Measurements from ENCODE around the gene GSKIP. TPM values are rescaled to one million over a fixed set of nuclear protein-coding genes. Genes with fewer than 3 reads are reported as not detected.
A peak's percentile ranks its signal among the peaks of the same experiment; 100 is the strongest.
"Not testable (repeated sequence)": the region's sequence is repeated elsewhere in the genome, so short reads cannot be mapped to it uniquely, and the experiment has no call there.

GSKIP gene, protein sequence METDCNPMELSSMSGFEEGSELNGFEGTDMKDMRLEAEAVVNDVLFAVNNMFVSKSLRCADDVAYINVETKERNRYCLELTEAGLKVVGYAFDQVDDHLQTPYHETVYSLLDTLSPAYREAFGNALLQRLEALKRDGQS
- 8.8 and 16.9 TPM in 2 replicates for total RNA-seq (2014; rRNA removed; shearing (Covaris generic))

DNA sequence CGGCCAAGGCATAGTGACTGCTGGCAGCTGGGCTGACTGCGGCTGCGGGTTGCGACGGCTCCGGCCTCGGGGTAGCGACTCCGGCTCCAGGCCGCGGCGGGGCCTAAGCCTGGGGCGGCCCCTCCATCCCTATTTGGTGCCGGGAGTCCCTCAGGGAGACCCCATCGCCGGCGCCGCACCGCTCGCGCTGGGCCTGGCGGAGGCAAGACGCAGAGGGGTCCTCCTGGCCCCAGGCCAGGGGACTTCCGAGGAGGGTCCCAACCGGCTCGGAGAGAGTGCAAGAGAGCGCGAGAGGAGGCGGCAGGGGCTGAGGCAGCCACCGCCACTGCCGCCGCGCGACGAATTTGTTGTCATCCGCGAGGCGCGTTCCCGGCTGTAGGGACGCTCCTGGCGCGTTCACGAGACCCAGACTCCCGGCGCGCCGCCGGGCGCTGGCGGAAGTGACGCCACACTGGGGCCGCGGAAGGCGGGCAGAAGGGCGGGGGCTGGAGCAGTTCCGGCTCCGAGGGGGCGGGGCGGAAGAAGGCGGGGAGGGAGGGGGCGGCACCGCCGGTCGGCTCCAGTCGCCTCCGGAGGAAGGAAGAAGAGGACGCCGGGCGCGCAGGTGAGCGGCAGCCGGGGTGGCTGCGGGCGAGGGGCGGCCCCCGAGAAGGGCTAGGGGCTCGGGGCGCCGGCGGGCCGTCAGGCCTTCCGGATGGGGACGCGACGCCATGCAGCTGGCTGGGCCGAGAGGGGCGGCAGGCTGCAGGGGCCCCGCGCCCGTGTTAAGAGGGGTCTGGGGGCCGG is at the start of gene GSKIP, which contains the start of gene ATG2B:
Gene GSKIP (plus strand): TSS at position 562 of the 786 bp plus-strand sequence. CDS start 18,722 bp downstream, outside the sequence.
Gene ATG2B (minus strand): TSS at position 377 of the 786 bp plus-strand sequence. CDS start 365 bp downstream, at position 12.
- DNase-seq (ENCODE audit: low spot score): peak; percentile 87

DNA sequence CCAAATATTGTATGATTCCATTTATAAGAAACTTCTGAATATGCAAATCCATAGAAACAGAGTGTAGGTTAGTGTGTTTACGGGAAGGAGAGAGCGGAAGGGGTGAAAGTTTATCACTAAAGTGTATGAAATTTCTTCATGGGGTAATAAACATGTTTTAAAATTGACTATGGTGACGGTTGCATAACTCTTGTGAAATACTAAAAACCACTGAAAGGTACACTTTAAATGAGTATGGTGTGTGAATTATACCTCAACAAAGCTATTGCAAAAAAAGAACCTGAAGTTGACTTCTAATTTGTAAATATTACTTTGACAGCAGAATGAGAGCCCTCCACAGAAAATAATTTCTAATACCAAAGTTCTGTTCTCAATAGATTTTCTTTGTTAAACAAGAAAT is 47.2 kb upstream of the GSKIP start:
- no peak for DNase-seq (ENCODE audit: low spot score)

DNA sequence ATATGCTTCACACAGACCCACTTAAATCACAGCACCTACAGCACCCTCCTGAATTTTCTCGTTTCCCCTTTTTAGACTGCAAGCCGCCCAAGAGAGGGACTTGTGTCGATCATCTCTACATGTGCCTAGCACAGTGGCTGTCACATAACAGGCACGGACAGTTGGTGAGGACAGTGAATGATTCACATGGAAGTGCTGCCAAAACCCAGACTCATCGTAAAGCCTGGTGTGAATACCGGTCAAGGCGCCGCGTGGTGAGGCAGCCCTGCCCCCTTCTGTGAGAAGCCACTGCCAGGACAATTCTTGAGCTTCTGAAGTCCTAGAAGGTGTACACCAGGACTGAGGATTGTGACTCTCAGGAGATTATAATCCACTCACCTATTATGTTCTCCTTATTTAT is 44.5 kb upstream of the GSKIP start:
- DNase-seq (ENCODE audit: low spot score): no peak

DNA sequence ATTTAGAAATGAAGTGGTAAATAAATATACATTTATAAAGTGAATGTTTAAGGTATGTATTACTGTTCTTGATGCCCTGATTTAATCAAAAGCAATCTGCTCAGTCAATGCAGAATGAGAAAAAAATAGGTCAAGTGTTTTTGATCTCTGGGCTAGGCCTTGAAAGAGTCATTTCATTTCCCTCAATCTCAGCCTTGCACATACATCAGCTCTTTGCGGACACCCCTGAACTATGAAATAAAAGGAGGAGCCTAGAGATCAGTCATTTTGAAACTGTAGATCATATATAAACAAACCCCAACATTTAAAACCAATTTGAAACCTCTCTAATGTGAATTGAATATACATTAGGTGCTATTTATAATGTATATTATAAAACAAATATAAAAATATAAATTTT is 42.7 kb upstream of the GSKIP start:
- no peak for DNase-seq (ENCODE audit: low spot score)

DNA sequence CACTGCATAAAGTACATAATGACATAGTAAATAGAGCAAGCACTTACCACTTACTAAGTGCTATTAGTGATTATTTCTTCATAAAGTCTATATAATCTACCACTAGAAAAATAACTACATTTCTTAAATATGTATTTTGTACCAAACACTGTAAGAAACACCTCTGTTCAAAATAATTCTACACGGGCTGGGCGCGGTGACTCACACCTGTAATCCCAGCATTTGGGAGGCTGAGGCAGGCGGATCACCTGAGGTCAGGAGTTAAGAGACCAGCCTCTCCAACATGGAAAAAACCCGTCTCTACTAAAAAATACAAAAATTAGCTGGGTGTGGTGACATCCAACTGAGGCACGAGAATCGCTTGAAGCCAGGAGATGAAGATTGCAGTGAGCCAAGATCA is 39.1 kb upstream of the GSKIP start:
- no peak for DNase-seq (ENCODE audit: low spot score)

DNA sequence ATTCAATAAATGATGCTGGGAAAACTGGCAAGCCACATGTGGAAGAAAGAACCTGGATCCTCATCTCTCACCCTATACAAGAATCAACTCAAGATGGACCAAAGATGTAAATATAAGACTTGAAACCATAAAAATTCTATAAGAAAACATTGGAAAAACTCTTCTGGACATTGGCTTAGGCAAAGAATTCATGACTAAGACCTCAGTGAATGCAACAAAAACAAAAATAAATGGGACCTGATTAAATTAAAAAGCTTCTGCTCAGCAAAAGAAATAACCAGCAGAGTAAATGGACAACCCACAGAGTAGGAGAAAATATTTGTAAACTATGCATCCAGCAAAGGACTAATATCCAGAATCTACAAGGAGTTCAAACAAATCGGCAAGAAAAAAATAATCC is 24.8 kb upstream of the GSKIP start:
- no peak for DNase-seq (ENCODE audit: low spot score)

DNA sequence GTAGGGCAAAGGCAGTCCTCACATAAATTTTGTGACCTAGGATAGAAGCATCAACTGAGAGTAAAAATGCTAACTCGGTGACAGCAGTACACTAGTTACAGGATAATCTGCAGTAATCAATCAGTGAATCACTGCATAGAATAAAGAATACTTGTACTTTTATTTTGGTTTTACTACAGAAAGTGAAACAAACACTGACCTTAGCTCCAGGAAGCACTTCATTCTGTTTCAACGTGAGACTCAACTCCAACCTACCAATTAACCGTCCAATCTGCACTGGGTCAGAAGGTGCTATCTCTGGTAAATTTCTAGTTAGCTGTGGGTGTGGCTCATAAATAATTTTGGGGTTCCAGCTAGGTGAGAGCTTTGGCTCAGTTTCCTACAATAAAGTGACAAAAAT is 22.0 kb upstream of the GSKIP start:
- no peak for DNase-seq (ENCODE audit: low spot score)

DNA sequence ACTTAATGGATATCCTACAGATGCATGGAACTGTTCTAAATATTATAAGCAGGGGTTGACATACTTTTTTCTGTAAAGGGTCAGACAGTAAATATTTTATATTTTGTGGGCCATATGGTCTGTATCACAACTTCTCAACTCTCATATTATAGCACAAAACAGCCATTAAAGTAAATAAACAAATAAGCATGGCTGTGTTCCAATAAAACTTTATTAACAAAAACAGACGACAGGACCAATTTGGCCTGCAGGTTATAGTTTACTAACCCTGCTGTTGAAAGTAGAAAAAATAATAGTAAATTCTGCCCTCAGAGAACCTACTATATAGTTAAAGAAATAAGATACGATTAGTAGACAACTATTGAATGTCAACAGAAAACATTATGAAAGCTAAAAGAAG is 17.7 kb upstream of the GSKIP start:
- no peak for DNase-seq (ENCODE audit: low spot score)

DNA sequence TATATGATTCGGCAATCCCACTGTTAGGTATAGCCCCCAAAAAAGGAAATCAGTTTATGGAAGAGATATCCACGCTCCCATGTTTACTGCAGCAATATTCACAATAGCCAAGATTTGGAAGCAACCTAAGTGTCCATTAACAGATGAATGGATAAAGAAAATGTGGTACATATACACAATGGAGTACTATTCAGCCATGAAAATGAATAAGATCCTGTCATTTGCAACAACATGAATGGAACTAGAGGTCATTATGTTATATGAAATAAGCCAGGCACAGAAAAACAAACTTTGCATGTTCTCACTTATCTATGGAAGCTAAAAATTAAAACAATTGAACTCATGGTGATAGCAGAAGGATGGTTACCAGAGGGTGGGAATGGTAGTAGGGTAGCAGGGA is 15.4 kb upstream of the GSKIP start:
- not testable (repeated sequence) for DNase-seq (ENCODE audit: low spot score)

DNA sequence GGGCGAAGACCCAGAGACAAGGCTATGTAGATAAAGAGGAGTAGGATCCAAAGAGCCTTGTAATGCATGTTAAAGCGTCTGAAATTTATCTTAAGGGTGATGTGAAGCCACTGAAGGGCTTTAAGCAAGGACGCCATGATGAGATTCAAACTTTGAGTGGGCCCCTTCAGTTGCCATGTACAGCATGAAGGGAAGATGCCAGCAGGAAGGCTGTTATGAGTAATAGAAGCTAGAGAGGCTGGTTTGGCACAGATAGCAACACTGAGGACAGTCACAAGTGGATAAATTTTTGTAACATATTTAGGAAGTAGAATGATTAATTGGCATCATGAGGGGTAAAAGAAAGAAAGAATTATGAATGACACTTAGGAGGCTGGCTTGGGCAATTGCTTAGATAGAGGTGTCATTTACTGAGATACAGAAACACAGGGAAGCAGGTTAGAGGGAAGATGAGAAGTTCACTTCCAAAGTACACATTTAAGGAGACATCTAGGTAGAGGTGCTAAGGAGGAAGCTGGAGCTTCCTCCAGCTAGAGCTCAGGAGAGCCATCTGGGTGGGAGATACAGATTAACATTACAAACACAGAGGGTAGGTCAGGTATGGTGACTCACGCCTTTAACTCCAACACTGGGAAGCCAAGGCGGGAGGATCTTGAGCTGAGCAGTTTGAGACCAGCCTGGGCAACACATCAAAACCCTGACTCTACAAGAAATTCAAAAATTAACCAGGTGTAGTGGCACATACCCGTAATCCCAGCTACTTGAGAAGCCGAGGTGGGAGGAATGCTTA is 13.8 kb upstream of the GSKIP start:
- no peak for DNase-seq (ENCODE audit: low spot score)

DNA sequence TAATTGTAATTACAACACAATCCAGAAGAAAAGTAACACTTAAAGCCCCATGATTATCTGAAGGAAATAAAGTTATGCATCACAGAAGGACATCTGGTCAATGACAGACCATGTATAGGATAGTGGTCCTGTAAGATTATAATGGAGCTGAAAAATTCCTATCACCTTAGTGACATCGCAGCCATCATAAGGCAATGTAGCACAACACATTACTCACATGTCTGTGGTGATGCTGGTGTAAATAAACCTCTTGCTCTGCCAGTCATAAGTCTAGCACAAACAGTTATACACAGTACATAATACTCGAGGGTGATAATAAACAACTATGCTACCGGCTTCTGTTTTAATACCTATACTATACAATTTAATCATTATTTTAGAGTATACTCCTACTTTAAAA is 11.3 kb upstream of the GSKIP start:
- DNase-seq (ENCODE audit: low spot score): no peak

DNA sequence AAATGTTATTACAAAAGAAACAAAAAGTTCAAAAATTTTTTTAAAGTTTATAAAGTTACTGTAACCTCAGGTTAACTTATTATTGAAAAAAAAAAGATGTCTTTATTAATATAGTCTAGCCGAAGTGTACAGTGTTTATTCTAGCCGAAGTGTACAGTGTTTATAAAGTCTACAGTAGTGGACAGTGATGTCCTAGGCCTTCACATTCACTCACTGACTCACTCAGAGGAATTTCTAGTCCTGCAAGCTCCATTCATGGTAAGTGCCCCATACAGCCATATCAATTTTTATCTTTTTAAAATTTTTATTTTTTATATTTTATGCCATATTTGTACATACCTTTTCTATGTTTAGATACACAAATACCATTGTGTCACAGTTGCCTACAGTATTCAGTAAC is 10.6 kb upstream of the GSKIP start:
- no peak for DNase-seq (ENCODE audit: low spot score)

DNA sequence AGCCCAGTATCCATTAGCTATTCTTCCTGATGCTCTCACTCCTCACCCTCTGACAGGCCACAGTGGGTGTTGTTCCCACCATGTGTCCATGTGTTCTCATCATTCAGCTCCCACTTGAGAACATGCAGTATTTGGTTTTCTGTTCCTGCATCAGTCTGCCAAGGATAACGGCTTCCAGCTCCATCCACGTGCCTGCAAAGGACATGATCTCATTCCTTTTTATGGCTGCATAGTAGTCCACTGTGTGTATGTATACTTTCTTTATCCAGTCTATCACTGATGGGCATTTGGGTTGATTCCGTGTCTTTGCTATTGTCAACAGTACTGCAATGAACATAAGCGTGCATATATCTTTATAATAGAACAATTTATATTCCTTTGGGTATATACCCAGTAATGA is 9.1 kb upstream of the GSKIP start:
- DNase-seq (ENCODE audit: low spot score): no peak

DNA sequence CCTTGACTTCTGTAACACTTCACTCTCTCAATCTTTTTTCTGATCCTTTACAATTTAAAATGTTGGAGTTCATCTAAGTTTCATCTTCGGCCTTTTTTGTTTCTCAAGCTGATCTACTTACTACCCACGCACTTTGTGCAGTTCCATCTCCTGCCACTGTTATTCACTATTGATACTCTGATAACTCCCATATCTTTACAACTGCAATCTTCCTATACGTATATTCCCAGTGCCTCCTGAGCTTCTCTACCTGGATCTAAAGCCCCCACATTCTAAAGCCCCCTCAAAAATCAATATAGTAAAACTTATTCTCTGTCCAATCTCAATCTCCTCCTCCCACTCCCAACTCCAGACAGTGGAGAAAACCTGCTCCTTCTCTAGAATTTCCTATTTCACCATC is 6.1 kb upstream of the GSKIP start:
- no peak for DNase-seq (ENCODE audit: low spot score)

DNA sequence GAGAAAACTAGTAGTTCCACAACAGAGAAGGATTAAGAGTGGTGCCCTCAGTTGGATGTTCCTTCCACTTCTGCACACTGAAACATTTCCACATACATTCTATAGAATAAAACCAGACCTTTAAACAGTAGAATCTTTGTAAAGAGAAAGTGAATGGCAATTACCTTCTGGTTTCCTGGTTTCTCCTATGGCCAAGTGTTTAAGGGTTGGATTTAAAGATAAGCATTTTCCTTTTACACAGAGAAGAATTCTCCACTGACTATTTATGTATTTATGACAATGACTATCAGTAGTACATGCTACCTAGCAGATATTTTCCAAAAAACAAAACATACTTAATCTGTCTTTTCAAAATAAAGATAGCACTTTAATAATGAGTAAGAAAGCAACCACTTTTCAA is 3.4 kb upstream of the GSKIP start:
- DNase-seq (ENCODE audit: low spot score): no peak

DNA sequence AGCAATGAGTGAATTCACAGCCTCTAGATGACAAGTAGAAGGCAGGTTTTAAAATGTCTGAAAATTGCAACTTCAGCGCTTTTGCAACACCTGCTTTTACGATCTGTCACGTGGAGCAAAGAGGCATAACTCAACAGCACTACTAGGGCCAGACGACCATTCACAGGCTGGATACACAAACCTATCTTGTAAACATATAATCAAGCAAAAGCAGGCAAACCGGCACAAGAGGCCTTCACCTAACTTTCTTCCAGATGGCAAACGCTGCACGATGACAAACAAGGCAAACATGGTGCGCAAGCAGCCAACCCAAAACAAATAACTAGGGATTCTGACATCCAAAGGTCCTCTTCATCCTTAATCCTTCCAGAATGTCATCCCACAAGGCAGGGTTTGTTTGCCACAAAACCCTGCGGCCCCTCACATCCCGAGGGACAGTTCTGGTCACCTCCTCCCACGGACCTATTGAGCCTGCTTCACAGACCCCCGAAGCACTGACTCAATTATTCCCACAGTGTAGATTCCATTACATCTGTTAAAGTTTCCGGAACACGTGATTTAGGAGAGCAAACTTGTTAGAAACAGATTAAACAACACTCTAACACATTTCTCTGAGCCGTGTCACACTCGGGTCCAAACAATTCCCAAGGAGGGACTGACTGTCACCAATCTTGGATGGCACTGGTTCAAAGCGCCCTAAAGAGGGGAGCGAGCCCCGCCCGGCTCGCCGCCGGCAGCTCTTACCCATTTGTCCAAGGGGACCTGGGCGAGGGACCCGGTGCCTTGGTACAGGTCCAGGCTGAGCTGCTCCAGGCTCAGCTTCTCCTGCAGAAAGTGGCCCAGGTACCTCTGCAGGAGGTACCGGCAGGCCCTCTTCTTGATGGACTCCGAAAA is 1.0 kb upstream of the GSKIP start:
- peak; percentile 61 for DNase-seq (ENCODE audit: low spot score)

DNA sequence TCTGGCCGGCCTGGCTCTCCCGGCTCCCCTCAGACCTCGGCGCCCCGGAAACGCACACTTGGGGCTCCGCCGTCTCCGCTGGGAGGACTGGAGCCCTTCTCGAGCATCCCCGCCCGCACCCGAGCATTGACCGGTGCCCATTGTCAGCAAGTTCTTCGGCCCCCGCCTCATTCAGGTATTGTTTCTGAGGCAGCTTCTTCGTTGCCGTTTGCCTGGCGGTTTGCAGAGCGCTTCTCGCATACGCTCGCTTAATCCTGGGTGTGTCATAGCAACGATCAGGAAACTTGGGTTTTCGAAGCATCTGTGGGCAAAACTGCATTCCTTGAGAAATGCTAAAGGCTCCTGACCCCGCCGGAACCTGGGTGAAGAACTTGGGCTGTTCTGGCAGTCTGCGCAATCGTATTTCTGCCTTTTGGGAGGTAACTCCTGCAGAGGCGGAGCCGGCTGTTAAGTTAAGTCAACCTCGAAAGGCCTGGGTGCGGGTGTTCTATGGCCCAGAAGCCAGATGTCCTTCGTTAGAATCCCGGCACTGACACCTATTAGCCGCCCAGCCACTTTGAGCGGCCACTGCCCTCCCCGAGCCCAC is 518 bp downstream of the GSKIP start:
- peak; percentile 52 for DNase-seq (ENCODE audit: low spot score)

DNA sequence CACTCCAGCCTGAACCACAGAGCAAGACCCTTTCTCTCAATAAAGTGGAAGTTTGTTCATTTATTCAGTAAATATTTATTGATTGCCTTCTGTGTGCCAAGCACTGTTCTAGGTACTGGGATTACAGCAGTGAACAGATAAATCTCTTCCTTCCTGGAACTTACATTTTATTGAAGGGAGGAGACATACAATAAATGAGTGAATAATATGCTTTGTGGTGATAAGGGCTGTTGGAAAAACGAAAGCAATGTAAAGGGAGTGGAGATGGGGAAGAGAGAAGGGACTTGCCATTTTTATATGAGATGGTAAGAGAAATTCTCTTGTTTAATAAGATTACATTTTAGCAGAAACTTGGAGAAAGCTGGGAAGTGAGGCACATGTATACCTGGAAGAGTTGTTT is 1.6 kb downstream of the GSKIP start:
- DNase-seq (ENCODE audit: low spot score): no peak

DNA sequence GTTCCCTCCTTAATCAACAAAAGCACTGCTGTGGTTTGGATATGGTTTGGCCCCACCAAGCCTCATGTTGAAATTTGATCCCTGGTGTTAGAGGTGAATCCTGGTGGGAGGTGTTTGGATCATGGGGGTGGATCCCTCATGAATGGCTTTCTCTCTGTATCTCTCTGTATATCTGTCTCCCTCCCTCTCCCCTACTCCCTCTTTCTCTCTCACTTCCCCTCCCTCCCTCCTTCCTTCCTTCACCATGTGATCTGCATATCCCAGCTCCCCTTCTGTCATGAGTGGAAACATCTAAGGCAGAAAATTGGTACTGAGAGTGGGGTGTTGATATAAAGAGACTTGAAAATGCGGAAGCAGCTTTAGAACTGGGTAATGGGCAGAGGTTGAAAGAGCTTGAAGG is 5.2 kb downstream of the GSKIP start:
- no peak for DNase-seq (ENCODE audit: low spot score)

DNA sequence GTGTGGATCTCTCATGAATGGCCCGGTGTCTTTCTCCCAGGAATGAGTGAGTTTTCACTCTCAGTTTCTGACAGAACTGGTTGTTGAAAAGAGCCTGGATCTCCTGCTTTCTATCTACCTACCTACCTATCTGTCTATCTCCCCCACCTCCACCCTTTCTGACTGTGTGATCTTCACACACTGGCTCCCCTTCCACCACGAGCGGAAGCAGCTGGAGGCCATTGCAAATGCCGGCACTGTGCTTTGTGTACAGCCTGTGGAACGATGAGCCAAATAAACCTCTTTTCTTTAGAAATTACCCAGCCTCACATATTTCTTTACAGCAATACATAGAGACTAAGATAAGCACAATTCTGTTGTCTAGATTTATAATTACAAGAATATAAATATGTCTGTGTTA is 7.2 kb downstream of the GSKIP start:
- DNase-seq (ENCODE audit: low spot score): no peak

DNA sequence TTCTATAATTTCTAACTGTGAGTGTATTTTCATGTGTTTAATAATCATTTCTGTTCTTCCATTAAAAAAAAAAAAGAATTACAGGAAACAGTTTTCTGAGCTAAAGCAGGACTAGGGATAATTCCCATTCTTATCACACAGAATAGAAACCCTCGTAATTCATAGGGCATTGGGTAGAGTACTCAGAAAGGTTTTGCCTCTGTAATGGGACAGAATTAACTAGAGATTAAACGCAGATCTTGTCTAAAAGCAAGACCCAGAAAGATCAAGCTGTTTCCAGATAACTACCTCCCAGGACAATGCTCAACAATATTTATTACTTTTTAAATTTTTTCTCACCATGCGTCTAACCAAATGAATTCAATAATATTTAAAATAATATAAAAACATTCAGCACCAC is 10.2 kb downstream of the GSKIP start:
- DNase-seq (ENCODE audit: low spot score): no peak

Measured in HT-29 (cell line).